ENCODE data around the gene SPTBN1.
"Not testable (repeated sequence)": the region's sequence is repeated elsewhere in the genome, so short reads cannot be mapped to it uniquely, and the experiment has no call there.

Gene SPTBN1

DNA sequence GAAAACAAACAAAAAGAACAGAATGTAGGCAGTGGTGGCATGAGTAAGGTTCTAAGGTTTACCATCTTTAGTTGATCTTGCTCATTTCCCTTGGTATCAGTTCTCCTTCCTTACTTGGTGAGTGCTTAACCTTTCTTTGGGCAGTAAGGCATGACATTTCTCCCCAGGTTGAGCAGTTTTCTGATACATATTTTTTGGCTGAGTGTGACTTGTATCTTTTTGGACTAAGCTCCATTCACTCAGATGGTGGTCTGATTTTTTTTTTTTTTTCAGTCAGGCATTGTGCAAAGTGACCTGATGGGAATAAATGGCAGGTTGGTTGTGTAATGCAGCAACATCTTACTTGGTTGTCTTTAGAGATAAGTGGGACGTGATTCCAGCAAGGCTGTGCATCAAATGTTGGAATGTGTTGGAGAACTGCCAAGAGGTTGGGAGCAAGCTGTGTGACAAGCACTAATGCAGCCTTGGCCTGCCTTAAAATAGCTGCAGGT is 15.1 kb downstream of the SPTBN1 start:
- no peak for DNase-seq

DNA sequence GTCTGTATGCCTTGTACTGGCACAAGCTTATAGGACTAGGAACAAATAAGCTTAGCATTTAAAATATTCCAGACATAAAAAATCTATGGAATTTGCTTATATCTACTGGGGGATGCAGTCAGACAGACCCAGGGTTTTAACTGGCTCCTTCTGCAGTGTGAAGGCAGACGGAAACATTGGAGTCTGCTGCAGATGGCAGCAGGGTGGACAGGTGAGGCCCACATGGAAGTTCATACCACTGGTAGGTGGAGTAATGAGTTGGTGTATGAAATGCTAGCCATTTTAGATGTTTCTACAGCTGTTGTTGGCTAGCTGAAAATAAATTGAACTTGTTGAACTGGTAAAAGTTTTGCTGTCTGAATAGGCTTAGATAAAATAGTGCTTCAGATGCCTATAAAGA is 17.7 kb downstream of the SPTBN1 start:
- DNase-seq: no peak

DNA sequence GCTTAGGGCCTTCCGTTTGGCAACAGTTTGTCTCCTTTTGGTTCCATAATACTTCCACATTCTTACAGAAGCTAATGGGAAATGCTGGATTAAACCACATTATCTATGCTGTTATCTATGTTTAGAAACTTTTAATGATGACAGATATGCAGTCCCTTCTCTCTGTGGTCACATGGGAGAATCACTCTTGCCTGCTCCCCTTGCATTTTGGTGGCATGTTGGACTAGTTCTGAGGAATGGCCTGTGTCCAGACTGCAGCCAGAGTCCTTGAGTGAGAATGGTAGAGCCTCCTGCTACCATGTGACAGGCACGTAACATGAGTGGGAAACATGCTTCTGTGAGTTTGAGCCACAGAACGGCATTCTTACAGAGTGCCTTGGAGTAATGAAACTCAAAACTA is 19.2 kb downstream of the SPTBN1 start:
- no peak for DNase-seq

DNA sequence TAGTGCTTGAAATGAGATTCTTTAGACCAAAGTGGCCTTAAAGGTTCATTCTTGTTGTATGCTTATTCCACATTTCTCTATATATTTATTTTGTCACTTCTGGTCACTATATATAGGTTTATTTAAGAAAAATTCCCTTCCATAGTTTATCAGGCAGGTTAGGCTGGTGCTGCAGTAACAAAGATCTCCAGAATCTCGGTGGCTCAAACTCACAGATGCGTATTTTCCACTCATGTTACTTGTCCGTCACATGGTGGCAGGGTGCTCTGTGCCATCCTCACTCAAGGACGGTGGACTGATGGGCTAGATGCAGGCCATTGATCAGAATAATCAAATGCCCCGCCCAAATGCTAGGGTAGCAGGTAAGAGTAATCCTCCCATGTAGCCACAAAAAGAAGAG is 19.8 kb downstream of the SPTBN1 start:
- no peak for DNase-seq

- DNase-seq: no peak
Observed at GRCh38 chr2:54476852-54477251, 20.7 kb downstream of the SPTBN1 start.

DNA sequence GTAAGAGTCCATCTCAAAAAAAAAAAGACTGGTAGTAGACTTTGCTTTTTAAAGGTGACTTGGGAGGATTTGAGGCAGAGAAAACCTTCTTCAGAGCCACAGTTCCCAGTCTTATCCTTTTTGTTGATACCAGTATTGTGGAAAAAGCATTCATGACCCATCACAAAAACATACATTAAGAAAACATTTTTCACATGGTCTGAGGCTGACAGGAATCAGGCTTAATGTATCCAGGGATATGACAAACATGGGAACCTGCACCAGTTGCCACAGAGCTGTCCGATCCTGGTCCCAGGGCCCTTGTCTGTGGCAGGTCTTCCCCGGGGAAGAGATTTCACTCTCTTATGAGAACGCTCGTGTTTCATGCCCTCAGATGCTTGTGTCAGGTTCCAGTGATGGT is 21.8 kb downstream of the SPTBN1 start:
- DNase-seq: no peak

DNA sequence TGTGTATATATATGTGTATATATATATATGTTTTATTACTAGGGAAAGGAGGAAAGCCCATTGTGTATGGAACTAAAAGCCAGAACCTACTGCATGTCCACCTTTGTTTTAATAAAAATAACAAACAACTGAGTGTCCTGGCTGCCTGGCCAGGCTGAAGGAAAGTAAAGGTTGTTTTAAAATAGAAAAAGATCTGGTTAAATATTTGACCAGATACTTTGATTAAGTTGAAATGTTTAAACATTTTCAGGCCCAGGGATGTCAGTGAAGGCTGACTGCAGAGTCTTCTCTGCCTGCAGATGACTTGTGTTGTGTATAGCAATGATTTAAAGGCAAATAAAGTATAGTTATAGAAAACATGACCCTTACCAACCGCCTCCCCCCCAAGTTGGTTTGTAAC is 22.8 kb downstream of the SPTBN1 start:
- DNase-seq: no peak

GRCh38 chr2:54479424-54479823 is 23.3 kb downstream of the SPTBN1 start:
- no peak for DNase-seq

GRCh38 chr2:54480025-54480424 is 23.9 kb downstream of the SPTBN1 start:
- no peak for DNase-seq

- DNase-seq: no peak
Observed at GRCh38 chr2:54481686-54482085, 25.6 kb downstream of the SPTBN1 start.

- DNase-seq: no peak
Observed at GRCh38 chr2:54482715-54483114, 26.6 kb downstream of the SPTBN1 start.

DNA sequence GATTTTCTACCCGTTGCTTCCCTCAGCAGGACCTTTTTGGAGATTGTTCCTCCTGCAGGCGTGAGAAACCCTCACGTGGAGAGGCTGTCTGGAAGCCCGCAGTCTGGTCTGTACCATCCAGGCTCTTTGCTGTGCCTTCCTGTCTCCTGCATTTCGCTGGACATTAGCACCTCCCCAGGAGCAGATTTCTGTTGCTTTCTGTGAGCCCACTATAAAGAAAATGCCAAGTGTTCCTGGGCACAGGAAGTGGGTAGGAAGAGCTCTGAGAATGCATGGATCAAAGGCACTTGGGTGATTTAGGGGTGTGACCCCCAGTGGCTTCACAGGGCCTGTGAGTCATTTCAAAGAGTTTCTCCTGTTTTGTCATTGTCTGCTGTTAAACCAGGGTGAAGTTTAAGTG is 27.3 kb downstream of the SPTBN1 start:
- no peak for DNase-seq

DNA sequence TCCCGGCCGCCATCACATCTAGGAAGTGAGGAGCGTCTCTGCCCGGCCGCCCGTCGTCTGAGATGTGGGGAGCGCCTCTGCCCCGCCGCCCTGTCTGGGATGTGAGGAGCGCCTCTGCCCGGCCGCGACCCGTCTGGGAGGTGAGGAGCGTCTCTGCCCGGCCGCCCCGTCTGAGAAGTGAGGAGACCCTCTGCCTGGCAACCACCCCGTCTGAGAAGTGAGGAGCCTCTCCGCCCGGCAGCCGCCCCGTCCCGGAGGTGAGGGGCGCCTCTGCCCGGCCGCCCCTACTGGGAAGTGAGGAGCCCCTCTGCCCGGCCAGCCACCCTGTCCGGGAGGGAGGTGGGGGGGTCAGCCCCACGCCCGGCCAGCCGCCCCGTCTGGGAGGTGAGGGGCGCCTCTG is 29.6 kb downstream of the SPTBN1 start:
- not testable (repeated sequence) for DNase-seq

GRCh38 chr2:54486766-54487165 is 30.6 kb downstream of the SPTBN1 start:
- DNase-seq: no peak

GRCh38 chr2:54490863-54491262 is 34.7 kb downstream of the SPTBN1 start:
- DNase-seq: no peak

- DNase-seq: no peak
Observed at GRCh38 chr2:54492335-54492734, 36.2 kb downstream of the SPTBN1 start.

DNA sequence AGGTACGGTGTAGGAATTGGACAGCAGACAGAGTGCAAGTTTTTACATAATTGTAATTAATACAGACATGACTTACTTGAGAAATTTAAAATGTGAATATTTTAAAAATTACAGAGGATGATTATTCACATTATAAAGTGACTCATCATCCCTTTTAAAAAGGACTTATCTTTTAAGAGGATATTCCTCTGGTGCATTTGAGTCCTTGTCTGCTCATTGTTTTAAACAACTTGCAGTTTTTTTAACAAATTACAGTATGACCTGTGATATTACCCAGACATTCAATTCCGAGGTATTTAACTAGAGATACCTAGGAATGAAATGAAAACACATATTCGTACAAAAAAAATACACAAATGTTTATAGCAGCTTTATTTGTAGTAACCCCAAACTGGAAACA is 38.0 kb downstream of the SPTBN1 start:
- DNase-seq: no peak

GRCh38 chr2:54496920-54497319 is 40.8 kb downstream of the SPTBN1 start:
- no peak for DNase-seq

- DNase-seq: no peak
Observed at GRCh38 chr2:54497763-54498680, 41.9 kb downstream of the SPTBN1 start.

DNA sequence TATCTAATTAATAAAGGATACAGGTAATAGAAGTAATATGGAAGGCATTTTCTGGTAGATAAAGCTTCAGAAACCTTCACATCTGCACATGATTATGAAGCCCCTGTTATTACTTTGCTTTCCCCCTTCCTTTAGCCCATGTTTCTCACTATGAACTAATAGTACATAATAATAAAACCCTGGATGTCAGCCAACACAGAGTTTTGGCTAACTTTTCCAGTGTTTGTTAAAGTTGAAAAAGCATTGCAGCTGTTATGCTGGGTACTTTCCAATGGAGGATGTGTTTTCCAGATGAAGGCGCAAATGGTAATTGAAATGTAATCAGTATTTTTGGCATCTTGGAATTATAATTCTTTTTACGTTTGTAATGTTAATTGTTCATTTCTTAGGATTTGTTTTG is 43.5 kb downstream of the SPTBN1 start:
- DNase-seq: no peak

- no peak for DNase-seq
Observed at GRCh38 chr2:54500404-54501205, 44.5 kb downstream of the SPTBN1 start.

DNA sequence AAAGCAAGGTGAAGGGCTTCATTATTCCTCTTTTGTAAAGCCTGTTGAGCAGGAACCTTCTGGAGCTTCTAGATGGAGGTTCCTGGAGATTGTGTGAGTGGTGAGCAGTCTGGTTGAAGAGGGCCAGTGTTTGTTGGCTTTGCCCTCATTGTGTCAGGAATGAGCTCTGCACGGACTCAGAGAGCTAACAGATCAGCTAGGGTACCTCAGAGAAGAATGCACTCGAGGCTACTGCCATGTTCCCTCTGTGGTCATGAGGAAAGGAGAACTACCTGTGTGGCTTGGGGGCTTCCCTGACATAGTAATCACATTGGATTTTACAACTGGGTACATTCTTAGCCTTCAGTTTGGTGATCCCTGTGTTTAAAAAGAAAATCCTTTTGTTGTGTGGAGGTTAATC is 46.6 kb downstream of the SPTBN1 start:
- no peak for DNase-seq

DNA sequence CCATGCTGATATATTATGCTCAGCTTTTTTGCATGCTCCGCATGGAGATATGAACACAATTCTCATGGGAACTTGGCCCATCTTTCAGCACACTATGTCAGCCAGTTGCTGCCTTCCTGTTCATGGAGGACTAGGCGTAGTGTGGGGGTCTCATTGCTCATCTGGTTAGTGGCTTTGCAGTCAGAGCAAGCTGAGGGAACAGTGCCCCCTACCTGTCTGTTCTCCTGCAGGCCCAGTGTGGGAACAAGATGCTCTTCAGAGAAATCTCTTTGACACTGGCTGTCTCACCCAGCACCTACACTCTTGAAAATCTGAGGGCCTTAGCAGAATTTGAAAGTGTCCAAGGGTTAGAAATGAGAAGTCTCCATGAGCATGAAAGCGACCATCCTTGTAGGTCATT is 47.1 kb downstream of the SPTBN1 start:
- DNase-seq: peak; percentile 35

GRCh38 chr2:54503828-54504227 is 47.7 kb downstream of the SPTBN1 start:
- no peak for DNase-seq
